GM21717 (cell line): ENCODE measurements around the gene CCDC167.
"Not testable (repeated sequence)": the region's sequence is repeated elsewhere in the genome, so short reads cannot be mapped to it uniquely, and the experiment has no call there.

Source experiments
- ATAC-seq: cut with Tn5 transposase; IDR thresholded peaks from one replicate; pipeline ENCODE4 v1.9.1; 2021; ENCODE audit warnings: mild to moderate bottlenecking, moderate library complexity; ENCODE audit not compliant: unreplicated experiment

Gene CCDC167

GRCh38 chr6:37512400-37513011 lies 12.8 kb upstream of the CCDC167 start:
- ATAC-seq = no peak

- ATAC-seq = no peak
Observed at GRCh38 chr6:37511910-37512399, 12.3 kb upstream of the CCDC167 start.

GRCh38 chr6:37511201-37511600 lies 11.5 kb upstream of the CCDC167 start:
- no peak for ATAC-seq

- ATAC-seq = no peak
Observed at GRCh38 chr6:37507690-37508421, 8.2 kb upstream of the CCDC167 start.

- ATAC-seq = no peak
Observed at GRCh38 chr6:37507077-37507476, 7.4 kb upstream of the CCDC167 start.

- ATAC-seq = no peak
Observed at GRCh38 chr6:37506479-37506878, 6.8 kb upstream of the CCDC167 start.

- no peak for ATAC-seq
Observed at GRCh38 chr6:37504024-37504423, 4.3 kb upstream of the CCDC167 start.

GRCh38 chr6:37503309-37503965 lies 3.7 kb upstream of the CCDC167 start:
- no peak for ATAC-seq

GRCh38 chr6:37502703-37503291 lies 3.1 kb upstream of the CCDC167 start:
- ATAC-seq = no peak

- ATAC-seq = no peak
Observed at GRCh38 chr6:37501632-37502491, 2.2 kb upstream of the CCDC167 start.

- not testable (repeated sequence) for ATAC-seq
Observed at GRCh38 chr6:37500904-37501303, 1.2 kb upstream of the CCDC167 start.

- ATAC-seq = no peak
Observed at GRCh38 chr6:37500294-37500608, 558 bp upstream of the CCDC167 start.

- ATAC-seq = no peak
Observed at GRCh38 chr6:37496951-37497885, 2.5 kb downstream of the CCDC167 start.

- ATAC-seq = no peak
Observed at GRCh38 chr6:37495244-37495934, 4.3 kb downstream of the CCDC167 start.

- ATAC-seq = no peak
Observed at GRCh38 chr6:37493661-37493995, 6.1 kb downstream of the CCDC167 start.

GRCh38 chr6:37492991-37493660 lies 6.6 kb downstream of the CCDC167 start:
- no peak for ATAC-seq

GRCh38 chr6:37492236-37492972 lies 7.3 kb downstream of the CCDC167 start:
- ATAC-seq = no peak

GRCh38 chr6:37491830-37492208 lies 7.9 kb downstream of the CCDC167 start:
- ATAC-seq = no peak
